OCI-M2 (cell line): ENCODE results near the gene METTL27.
A peak's percentile ranks its signal among the peaks of the same experiment; 100 is the strongest.
"Not testable (repeated sequence)": the region's sequence is repeated elsewhere in the genome, so short reads cannot be mapped to it uniquely, and the experiment has no call there.

Experiments
- DNase-seq: peaks from one replicate; lab custom pipeline; 2025; ENCODE audit not compliant: unreplicated experiment; lab: John Stamatoyannopoulos, UW

Gene METTL27

DNA sequence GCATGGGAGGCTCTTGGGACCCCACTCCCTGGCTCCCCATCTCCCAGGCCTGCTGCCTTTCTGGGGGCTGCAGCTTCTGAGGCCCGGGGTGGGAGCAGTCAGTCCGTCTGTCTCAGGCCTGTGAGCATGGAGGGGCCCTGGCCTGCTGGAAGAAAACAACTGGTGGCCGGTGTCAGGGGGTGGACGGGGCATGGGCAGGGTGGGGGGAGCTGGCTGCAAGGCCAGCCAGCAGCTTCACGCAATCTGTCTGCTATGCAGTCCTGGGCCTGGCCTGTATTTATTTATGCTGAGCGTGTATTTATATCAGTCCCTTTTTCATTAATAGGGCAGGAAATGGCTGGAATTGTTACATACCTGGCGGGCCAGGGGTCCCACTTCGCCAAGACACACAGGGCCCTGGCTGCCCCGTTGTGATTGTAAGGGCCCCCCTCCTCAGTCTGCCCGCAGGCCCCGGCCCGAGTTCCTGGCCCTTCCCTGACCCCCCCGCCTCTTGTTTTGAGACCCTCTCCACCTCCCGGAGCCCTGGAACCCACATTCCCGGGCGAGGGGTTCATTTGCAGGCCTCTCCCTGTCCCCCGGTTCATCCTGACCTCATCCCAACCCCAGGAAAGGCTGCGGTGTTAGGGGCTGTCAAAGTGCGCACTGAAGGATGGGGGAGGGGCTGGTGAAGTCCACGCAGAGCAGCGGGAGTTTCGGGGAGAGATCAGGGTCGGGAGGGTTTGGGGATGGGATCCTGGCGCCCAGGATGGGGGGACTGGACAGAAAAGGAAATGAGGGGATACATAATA is 26.9 kb upstream of the METTL27 start:
- no peak for DNase-seq

DNA sequence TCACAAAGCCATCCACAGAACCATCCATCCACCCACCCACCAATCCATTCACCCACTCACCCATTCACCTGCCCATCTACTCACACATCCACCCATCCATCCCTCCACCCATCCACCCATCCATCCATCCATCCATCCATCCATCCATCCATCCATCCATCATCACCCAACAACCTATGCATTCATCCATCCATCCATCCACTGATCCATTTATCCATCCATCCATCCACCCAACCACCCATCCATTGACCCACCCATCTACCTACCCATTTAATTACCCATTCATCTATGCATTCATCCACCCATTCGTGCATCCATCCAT is 24.1 kb upstream of the METTL27 start:
- DNase-seq = no peak

DNA sequence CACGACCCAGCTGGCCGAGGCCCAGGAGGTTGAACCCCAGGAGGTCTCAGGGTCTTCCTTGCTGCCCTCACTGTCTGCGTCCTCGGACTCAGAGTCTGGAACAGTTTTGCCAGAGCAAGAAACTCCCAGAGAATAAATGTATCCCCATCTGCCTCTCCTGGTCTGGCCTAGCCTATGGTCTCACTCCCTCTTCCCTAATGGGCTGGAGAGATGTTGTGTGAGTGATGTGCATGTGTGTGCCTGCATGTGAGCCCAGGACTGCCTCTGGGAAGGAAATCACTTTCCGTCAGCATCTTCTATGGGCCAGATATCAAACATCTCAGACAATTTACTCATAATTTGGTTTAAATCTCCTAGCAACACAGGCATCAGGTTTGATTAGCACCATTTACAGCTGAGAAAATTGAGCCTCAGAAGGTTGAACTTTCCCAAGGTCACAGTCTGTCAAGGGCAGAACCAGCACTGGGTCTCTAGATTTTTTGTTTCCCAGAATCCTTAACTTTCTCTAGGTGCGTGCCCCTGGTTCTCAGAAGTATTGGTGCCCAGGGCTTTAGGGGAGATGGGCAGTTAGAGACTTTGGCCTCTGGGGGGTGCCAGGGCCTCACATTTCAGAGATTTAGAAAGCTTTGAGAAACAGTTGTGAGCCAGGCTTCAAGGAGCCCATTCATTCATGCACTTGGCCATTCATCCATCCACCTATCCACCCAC is 23.6 kb upstream of the METTL27 start:
- DNase-seq = no peak

DNA sequence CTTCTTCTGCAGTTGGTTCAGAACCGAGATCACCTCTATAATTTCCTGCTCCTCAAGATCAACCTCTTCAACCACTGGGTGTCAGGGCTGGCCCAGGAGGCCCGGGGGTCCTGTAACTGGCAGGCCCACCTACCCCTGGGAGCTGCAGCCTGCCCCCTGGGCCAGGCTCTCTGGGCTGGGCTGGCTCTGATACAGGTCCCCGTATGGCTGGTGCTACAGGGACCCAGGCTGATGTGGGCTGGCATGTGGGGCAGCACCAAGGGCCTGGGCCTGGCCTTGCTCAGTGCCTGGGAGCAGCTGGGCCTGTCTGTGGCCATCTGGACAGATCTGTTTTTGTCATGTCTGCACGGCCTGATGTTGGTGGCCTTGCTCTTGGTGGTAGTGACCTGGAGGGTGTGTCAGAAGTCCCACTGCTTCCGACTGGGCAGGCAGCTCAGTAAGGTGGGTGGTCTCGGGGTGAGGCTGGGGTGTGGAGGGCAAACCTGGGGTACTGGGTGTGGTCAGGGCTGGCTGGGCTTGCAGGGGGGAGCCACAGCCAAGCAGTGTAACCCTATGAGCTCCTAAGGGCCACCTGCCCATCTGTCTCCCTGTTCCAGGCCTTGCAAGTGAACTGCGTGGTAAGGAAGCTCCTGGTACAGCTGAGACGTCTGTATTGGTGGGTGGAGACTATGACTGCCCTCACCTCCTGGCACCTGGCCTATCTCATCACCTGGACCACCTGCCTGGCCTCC is 22.8 kb upstream of the METTL27 start:
- no peak for DNase-seq

DNA sequence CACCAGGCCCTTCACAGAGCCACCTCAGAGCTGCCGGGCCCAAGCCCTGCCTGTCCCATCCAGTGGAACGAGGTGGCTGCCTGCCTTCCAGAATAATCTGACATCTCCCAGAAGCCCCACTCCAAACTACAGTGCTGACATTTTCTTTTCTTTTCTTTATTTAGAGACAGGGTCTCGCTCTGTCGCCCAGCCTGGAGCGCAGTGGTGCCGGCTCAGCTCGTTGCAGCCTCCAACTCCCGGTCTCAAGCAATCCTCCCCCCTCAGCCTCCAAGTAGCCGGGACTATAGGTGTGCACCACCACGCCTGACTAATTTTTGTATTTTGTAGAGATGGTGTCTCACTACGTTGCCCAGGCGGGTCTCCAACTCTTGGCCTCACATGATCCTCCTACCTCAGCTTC is 19.0 kb upstream of the METTL27 start:
- no peak for DNase-seq

DNA sequence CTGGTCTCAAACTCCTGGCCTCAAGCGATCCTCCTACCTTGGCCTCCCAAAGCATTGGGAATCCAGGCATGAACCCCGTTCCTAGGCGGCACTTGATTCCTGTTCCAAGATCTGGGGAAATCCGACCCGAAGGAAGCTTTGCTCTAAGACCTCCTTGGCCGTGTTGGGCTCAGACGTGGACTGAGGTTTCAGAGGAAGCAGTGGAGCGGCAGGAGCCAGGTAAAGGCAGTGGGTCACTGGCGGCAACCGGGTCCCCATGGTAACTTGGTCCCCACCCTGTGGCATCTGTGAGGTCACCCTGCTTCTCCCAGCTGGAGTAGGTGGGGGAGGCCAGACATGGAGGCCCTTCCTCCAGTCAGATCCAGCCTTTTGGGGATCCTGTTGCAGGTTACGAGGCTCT is 18.5 kb upstream of the METTL27 start, which contains the start of gene TMEM270:
TMEM270 (plus strand) TSS at position 301 of the 400 bp plus-strand sequence; CDS start at position 337, 36 bp downstream.
- DNase-seq = no peak

DNA sequence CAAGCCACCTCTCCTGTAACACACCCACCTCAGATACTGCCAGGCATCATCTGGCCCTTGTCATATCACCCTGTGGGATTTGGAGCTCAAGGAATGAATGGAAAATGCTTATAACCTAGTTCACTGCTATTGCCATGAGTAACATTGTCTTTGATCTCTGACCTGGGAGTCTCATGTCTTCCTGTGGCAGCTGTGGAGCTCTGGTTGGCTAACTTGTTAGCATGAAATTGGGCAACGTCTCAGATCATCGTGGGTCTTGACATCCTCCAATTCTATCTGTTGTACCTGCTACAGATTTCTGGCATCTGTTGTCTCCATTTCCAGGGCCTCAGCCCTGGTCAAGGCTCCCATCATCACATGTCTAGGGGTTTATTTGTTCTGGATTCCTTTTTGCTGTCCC is 16.5 kb upstream of the METTL27 start:
- DNase-seq = no peak

DNA sequence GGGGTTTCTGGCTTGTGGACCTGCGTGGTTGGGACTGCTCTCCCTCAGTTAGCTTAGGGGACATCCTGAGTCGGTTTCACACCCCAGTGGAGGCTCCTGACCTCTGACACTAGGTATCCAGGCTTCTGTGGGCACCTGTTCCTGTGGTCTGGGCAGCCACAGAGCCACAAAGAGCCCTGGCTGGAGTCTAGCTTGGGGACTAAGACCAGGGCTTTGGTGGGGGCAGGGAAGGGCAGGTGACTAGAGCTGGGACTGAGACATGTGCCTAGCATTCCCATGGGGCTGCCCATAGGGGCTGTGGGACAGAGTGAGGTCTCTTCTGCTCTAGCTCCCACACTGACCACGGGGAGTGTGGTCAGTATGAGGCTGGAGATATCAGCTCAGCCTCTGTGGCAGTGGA is 14.6 kb upstream of the METTL27 start:
- DNase-seq = no peak

DNA sequence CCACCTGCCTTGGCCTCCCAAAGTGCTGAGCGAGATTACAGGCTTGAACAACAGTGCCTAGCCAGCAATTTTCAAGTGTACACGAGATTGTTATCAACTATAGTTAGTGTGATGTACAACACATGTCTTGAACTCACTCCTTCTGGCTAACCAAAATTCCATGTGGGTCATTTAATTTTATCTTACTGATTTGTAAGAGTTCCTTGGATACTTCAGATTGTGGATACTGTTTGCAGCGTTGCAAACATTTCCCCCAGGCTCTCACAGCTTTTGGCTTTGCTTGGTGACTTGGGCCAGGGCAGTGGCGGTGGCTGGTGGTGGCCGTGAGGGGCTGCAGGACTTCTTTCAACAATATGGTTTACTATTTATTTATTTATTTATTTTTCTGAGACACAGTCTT is 10.2 kb upstream of the METTL27 start:
- DNase-seq = no peak

DNA sequence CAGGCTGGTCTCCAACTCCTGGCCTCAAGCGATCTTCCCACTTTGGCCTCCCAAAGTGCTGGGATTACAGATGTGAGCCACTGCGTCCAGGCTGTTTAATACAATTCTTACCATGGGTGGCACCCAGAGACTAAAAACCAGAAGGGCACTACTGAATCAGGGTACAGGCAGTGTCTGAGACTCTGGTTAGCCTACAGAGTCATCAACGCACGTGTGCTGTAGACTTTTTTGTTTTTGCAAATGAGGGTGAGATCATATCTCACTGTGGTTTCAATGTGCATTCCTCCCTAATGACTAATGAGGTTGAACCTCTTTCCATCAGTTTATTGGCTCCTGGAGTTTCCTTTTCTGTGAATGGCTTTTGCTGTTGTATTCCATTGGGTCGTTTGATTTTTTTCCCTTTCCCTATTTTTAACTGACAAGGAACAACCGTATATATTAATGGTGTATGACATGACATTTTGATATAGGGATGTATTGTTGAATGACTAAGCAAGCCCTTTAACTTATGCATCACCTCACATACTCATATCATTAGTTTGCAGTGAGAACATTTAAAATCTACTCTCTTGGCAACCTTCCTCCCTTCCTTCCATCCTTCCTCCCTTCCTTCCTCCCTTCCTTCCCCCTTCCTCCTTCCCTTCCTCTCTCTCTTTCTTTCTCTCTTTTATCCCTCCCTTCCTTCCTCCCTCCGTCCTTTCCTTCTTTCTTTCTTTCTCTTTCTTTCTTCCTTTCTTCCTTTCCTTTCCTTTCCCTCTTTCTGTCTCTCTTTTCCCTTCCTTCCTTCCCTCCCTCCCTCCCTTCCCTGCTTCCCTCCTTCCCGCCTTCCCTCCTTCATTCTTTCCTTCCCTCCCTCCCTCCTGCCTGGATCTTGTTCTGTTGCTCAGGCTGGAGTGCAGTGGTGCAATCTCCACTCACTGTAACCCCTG is 9.4 kb upstream of the METTL27 start:
- peak; percentile 17 for DNase-seq

DNA sequence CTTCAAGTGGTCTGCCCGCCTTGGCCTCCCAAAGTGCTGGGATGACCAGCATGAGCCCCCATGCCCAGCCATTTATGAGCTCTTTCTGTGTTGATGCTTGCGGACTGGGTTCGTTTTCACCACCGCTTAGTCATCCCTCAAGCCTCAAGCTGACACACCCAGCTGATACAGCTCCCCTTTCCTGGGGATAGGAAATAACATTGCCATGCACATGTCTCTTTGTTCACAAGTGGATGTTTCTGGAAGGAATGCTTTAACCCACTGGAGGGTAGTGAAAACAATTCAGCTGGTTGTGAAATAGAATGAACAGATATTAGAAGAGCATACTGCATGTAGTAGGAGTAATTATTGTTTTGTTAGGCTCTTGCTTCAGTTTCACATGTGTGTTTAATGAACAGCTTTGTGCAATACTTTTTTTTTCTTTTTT is 8.5 kb upstream of the METTL27 start:
- DNase-seq = peak; percentile 51

DNA sequence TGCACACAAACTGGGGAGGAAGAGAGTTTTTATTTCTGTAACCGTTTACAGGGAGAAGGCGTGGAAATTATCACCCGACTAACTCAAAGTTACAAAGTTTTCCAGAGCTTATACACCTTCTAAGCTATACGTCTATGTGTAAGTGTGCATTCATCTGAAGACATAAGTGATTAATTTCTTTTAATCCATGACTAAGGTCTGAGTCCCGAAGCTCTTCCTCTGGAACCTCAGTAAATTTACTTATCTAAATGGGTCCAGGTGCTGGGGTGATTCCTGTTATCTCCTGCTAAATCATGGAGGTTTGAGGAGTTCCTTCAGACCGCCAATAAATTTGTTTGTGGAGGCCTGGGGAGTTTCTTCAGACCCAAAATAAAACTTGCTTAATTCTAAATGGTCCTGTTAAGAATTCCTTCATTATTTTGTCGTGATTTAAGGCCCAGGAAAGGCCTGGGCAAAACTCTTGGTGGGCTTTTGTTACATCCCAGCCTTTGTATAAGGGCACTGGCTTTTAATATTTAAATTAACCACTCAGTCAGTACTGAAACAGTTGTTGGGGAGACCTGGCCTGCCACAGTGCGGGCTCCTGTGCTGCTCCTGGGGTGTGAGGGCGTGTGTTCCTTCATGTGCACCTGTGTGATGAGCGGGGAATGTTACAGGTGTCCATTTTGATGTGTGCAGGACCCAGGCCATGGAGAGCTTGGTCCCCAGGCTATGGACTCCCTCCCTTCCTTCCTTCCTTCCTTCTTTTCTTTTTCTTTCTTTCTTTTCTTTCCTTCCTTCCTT is 5.8 kb upstream of the METTL27 start:
- DNase-seq = no peak

DNA sequence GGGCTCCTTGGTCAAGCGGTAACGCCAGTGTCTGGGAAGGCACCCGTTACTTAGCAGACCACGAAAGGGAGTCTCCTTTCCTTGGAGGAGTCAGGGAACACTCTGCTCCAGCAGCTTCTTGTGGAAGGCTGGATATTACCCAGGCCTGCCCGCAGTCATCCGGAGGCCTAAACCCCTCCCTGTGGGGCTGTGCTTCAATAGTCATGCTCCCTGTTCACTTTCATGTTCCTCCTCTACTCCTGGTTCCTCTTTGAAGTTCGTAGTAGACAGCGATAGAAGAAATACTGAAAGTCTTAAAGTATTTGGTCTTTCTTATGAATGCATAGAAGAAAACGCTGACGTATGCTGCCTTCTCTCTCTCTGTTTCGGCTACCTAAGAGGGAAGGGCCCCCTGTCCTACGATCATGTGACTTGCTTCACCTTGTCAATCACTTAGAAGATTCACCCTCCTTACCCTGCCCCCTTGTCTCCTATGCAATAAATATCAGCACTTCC is 3.4 kb upstream of the METTL27 start:
- not testable (repeated sequence) for DNase-seq

DNA sequence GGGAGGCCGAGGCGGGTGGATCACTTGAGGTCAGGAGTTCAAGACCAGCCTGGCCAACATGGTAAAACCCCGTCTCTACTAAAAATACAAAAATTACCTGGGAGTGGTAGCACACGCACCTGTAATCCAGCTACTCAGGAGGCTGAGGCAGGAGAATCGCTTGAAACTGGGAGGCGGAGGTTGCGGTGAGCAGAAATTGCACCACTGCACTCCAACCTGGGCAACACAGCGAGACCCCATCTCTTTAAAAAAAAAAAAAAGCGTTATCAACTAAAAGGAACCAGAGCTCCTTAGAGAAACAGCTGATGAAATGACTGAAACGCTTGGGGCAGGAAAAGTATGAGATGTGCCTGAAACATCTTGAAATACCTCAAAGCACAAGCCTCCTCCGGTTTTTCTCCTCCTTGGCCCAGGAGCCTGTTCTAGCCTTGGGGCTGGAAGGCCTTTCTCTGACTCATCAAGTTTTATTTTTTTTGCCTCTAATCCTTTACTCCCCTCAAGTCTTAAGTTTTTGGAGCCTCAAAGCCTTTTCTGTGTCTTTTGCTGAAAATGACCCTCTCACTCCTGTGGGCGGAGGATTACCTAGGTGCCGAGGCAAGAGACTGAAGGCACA is 2.6 kb upstream of the METTL27 start:
- no peak for DNase-seq

DNA sequence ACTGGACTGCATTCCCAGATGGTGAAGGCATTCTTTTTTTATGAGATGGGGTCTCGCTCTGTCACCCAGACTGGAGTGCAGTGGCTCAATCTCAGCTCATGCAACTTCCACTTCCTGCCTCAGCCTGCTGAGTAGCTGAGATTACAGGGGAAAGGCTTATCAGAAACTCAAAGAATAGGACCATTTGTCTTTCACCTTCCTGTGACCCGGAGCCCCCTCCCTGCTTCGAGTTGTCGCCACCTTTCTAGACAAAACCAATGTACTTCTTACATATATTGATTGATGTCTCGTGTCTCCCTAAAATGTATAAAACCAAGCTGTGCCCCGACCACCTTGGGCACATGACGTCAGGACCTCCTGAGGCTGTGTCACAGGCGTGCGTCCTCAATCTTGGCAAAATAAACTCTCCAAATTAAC is 1.8 kb upstream of the METTL27 start:
- DNase-seq = no peak

DNA sequence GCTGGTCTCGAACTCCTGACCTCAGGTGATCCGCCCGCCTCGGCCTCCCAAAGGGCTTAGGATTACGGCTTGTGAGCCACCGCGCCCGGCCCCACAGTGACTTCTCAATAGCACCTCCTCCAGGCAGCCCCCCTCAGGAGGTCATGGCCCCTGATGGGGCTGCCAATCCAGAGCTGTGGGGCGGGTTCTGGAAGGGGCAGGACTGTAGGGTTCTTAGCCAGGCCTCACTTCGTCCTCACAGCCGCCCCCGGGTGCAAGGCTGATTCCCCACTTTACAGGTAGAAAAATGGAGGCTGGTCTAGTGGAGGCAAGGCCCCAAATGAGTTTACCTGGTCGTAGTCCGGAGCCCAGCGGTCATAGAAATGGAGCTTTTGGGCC is 638 bp downstream of the METTL27 start:
- no peak for DNase-seq

DNA sequence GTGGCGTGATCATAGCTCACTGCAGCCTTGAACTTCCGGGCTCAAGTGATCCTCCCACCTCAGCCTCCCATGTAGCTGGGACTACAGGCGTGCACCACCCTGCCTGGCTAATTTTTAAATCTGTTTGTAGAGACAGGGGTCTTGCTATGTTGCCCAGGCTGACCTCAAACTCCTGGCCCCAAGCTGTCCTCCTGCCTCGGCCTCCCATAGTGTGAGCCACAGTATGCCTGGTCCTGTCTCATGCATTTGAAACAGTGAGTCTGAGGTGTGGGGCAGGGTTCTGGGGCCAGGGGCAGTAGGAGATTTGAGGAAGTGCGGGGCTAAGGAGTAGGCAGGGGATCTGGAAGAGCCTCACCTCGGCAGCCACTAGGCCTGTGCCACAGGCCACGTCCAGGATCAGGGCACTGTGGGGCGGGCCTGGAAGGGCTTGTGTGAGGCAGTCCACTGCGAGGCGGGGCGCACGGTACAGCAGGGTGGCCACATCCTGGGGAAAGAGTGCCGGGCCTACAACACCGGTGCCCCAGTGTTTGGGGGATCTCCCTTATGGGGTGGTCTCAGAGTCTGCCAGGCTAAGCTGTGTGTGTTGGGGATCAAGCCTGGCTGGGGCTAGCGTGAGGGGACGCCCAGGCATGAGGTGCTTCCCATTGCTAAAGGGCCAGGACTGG is 1.5 kb downstream of the METTL27 start:
- DNase-seq = no peak

DNA sequence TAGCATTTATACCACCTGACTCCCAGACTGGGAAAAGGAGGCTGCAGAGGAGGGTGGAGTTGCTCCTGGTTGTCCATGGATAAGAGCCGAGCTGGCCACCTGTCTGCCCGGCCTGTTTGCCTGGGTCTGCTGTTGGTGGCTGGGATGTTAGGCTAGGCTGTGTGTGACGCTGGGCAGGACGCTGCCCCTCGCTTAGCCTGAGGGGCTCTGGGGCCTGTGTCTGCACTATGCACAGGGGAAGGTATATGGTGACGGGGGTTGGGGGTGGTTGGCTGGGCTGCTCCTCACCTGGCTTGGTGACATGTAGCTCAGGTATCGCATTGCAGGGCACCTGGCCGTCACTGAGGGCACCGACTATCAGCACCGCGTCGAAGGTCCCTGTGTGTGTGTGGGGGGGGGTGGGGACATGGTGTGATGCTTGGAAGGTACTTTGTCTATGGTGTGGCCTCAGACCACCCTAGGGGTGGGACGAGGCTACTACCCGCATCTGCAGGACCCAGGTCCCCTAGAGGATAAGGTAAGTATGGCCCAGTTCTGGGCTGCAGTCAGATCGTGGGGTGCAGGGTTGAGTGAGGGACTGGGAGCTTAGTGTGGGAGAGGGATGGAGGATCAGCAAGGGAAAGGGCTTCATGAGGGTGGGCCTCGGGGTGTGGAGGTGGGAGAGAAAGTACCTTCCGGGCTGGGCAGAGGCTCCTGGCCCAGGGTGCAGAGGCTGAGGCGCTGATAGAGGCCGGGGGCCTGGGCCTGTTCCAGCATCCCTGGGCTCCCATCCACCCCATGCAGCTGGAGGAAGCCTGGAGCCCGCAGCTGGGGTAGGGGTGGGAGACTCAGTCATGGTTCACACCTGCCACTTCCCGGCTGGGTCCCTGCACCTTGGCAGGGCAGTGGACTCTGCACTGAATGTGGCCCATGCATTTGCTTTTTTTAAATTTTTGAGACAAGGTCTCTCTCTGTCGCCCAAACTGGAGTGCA is 2.3 kb downstream of the METTL27 start:
- no peak for DNase-seq
